Erythroblast (primary cell): ENCODE results near the gene MYO18A.

Experiments used
- GATA1 ChIP-seq: IDR thresholded peaks from 2 replicates; pipeline ENCODE4 v1.6.1; 2011; ENCODE audit warnings: low read depth, mild to moderate bottlenecking, control low read depth, low read length, moderate library complexity
- POLR2A ChIP-seq: IDR thresholded peaks from 2 replicates; pipeline ENCODE4 v1.6.1; 2011; ENCODE audit warnings: mild to moderate bottlenecking, low read length

GRCh38 chr17:29216856-29217255, 36.7 kb upstream of the MYO18A start:
- TF ChIP-seq POLR2A: no peak
- no peak for TF ChIP-seq GATA1
